Dermis blood vessel endothelial cell (primary cell): ENCODE results near the gene RNF115. TPM values are rescaled to one million over a fixed set of nuclear protein-coding genes. Genes with fewer than 3 reads are reported as not detected.

ENCODE experiments used
- DNase-seq: peaks from one replicate; pipeline ENCODE4 v3.0.0; 2010
- total RNA-seq: library from RNA; depleted of rRNA; stranded (reverse); fragments of >200 nt; gene quantifications from 2 replicates; pipeline ENCODE4 v1.2.3, GENCODE V29; 2014

Gene RNF115
- total RNA-seq, 1 donor from 2014 or later, result 15.3 TPM

GRCh38 chr1:145695821-145696629 lies 127.9 kb downstream of the RNF115 start:
- DNase-seq, result no peak

GRCh38 chr1:145692785-145693443 lies 131.0 kb downstream of the RNF115 start:
- DNase-seq, result no peak

DNA sequence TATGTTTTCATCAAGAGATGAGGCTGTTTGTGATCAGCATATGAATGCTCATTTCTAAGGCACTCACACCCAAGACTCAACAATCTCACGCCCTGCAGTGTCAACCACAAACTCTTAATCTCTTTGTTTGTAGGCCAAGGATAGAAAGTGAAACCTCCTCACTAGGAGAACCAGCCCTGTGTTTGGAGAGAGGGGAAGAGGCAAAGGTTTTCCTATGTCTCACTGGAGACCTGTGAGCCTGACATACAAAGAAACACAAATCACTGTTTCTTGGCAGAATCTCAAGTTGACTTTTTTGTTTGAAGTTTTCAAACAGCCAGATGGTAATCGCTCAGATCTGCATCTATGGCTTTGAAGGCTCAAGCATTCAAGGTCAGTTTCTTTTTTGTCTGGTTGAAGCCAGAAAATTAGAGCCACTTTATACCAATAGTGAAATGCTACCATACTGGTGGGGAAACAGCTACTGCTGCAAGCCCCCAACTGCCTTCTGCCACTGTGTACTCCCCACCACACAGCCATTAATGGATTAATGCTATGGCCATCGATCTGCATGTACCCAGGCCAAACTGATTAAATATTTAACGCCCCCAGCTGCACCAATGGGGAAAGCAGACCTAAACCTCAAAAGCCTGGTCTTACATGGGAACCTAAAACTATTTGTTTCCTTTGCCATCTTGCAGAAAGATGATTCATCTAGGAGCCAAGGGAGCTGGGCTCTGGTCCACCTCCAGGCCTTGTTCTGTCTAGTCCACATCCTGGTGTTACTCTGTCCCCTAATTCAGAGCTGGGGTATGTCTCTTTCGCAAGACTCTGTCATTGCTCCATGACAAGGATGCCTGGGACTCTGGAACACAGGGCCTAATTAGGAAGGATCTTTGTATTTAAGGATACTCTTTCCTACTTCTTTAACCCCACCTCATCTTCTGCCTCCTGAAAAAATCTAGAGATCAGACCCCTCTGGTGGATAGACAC lies 133.0 kb downstream of the RNF115 start:
- peak; percentile 49 for DNase-seq

- DNase-seq, result no peak
Measured at GRCh38 chr1:145689922-145690321, 134.0 kb downstream of the RNF115 start.

GRCh38 chr1:145688924-145689323 lies 135.0 kb downstream of the RNF115 start:
- no peak for DNase-seq

Other genes starting within 250 kb of the RNF115 start
- 27.5 and 31.1 TPM in 2 replicates for gene GPR89A, start 216.1 kb downstream of the RNF115 start, total RNA-seq
- 0.33 and 0.34 TPM in 2 replicates for gene PDZK1, start 116.7 kb downstream of the RNF115 start, total RNA-seq
- not detected in 2 replicates for gene CD160, start 104.6 kb downstream of the RNF115 start, total RNA-seq
- gene POLR3C, start 105 bp upstream of the RNF115 start, total RNA-seq, result 27.5 and 29.3 TPM in 2 replicates
- 2.4 TPM in 2 replicates for gene NUDT17, start 21.5 kb upstream of the RNF115 start, total RNA-seq
- gene PIAS3, start 35.0 kb upstream of the RNF115 start, total RNA-seq, result 6.1 and 10.7 TPM in 2 replicates
- gene ANKRD35, start 61.8 kb upstream of the RNF115 start, total RNA-seq, result 0.09 and 0.17 TPM in 2 replicates
- gene ITGA10, start 86.0 kb upstream of the RNF115 start, total RNA-seq, result 3.9 and 4.6 TPM in 2 replicates
- gene PEX11B, start 94.6 kb upstream of the RNF115 start, total RNA-seq, result 34.0 and 41.4 TPM in 2 replicates
- 187 and 192 TPM in 2 replicates for gene RBM8A, start 103.4 kb upstream of the RNF115 start, total RNA-seq
- 21.1 and 29.7 TPM in 2 replicates for gene LIX1L, start 133.9 kb upstream of the RNF115 start, total RNA-seq
- gene ANKRD34A, start 140.5 kb upstream of the RNF115 start, total RNA-seq, result under 0.01 TPM in 2 replicates
- gene POLR3GL, start 140.6 kb upstream of the RNF115 start, total RNA-seq, result 17.1 and 17.2 TPM in 2 replicates
- 108 and 151 TPM in 2 replicates for gene TXNIP, start 172.5 kb upstream of the RNF115 start, total RNA-seq
- not detected in 2 replicates for gene HJV, start 197.6 kb upstream of the RNF115 start, total RNA-seq